Adrenal gland (tissue), 5 donors: Measurements from ENCODE around the gene FBLN5.

Experiments used
- POLR2A ChIP-seq, 2 donors: fragments of 450-650 bp; IDR thresholded peaks; one replicate each; pipeline ENCODE4 v1.6.1; 2017; ENCODE audit warnings: antibody characterized with exemption in 2 of 2, mild to moderate bottlenecking in 2 of 2, moderate library complexity in 1 of 2
- TF ChIP-seq, protein P1 (sequence below), 6 experiments: fragments of 450-650 bp in 4 of 6; fragments of 200-600 bp in 2 of 6; sonication (generic) in 1 of 6; IDR thresholded peaks; 1 replicate in 5 of 6; 2 replicates in 1 of 6; pipeline versions ENCODE4 v1.5.1 to v1.8.0; 2016 to 2021; ENCODE audit warnings: antibody characterized with exemption in 6 of 6, mild to moderate bottlenecking in 2 of 6, moderate library complexity in 1 of 6
- donor health status: DM: no; HTN: no; CAD: no.

GRCh38 chr14:91877376-91877915 is 70.0 kb downstream of the FBLN5 start:
- TF ChIP-seq, protein P1, sequence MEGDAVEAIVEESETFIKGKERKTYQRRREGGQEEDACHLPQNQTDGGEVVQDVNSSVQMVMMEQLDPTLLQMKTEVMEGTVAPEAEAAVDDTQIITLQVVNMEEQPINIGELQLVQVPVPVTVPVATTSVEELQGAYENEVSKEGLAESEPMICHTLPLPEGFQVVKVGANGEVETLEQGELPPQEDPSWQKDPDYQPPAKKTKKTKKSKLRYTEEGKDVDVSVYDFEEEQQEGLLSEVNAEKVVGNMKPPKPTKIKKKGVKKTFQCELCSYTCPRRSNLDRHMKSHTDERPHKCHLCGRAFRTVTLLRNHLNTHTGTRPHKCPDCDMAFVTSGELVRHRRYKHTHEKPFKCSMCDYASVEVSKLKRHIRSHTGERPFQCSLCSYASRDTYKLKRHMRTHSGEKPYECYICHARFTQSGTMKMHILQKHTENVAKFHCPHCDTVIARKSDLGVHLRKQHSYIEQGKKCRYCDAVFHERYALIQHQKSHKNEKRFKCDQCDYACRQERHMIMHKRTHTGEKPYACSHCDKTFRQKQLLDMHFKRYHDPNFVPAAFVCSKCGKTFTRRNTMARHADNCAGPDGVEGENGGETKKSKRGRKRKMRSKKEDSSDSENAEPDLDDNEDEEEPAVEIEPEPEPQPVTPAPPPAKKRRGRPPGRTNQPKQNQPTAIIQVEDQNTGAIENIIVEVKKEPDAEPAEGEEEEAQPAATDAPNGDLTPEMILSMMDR (IDR thresholded peaks at IDR 0.05): no peak
- TF ChIP-seq POLR2A (IDR thresholded peaks at IDR 0.05): no peak
